ENCODE measurements around the gene ZMYM3.
A peak's percentile ranks its signal among the peaks of the same experiment; 100 is the strongest.

Gene ZMYM3

GRCh38 chrX:71256856-71257255, 2.9 kb upstream of the ZMYM3 start:
- TF ChIP-seq TSHZ2 (CRISPR knock-in tag; IDR thresholded peaks at IDR 0.05) (no peak), TOX (CRISPR knock-in tag; IDR thresholded peaks at IDR 0.05; ENCODE audit: borderline replicate concordance) (no peak), OSR1 (CRISPR knock-in tag; IDR thresholded peaks at IDR 0.05) (no peak), ZNF70 (CRISPR knock-in tag; IDR thresholded peaks at IDR 0.05) (no peak), ZNF565 (CRISPR knock-in tag; conservative IDR thresholded peaks at IDR 0.05; ENCODE audit: low read depth) (no peak), GLIS3 (CRISPR knock-in tag; IDR thresholded peaks at IDR 0.05) (no peak), ZC3H10 (CRISPR knock-in tag; IDR thresholded peaks at IDR 0.05) (no peak)
- no peak for ATAC-seq

GRCh38 chrX:71256051-71256450, 2.1 kb upstream of the ZMYM3 start:
- TF ChIP-seq ZC3H10 (CRISPR knock-in tag; IDR thresholded peaks at IDR 0.05): no peak
- no peak for TF ChIP-seq CSRNP3 (CRISPR knock-in tag; IDR thresholded peaks at IDR 0.05)
- TF ChIP-seq ZFP3 (CRISPR knock-in tag; IDR thresholded peaks at IDR 0.05): no peak
- TF ChIP-seq POU6F1 (CRISPR knock-in tag; IDR thresholded peaks at IDR 0.05; ENCODE audit: borderline replicate concordance, low read depth): no peak
- TF ChIP-seq OSR1 (CRISPR knock-in tag; IDR thresholded peaks at IDR 0.05): no peak
- TF ChIP-seq ZNF565 (CRISPR knock-in tag; conservative IDR thresholded peaks at IDR 0.05; ENCODE audit: low read depth): no peak
- no peak for TF ChIP-seq PATZ1 (CRISPR knock-in tag; IDR thresholded peaks at IDR 0.05; ENCODE audit: borderline replicate concordance)
- TF ChIP-seq ESRRG (CRISPR knock-in tag; IDR thresholded peaks at IDR 0.05): no peak
- TF ChIP-seq ZFP30 (CRISPR knock-in tag; IDR thresholded peaks at IDR 0.05): no peak
- TF ChIP-seq BACH2 (CRISPR knock-in tag; IDR thresholded peaks at IDR 0.05; ENCODE audit: borderline replicate concordance): no peak
- TF ChIP-seq CSDC2 (CRISPR knock-in tag; IDR thresholded peaks at IDR 0.05): no peak
- no peak for TF ChIP-seq ARNTL (CRISPR knock-in tag; IDR thresholded peaks at IDR 0.05; ENCODE audit: borderline replicate concordance, low read depth)
- no peak for TF ChIP-seq TCF4 (CRISPR knock-in tag; IDR thresholded peaks at IDR 0.05; ENCODE audit: borderline replicate concordance)
- no peak for TF ChIP-seq RARB (CRISPR knock-in tag; IDR thresholded peaks at IDR 0.05)
- TF ChIP-seq ISL1 (CRISPR knock-in tag; IDR thresholded peaks at IDR 0.05): no peak
- TF ChIP-seq PPARA (CRISPR knock-in tag; IDR thresholded peaks at IDR 0.05; ENCODE audit: borderline replicate concordance): no peak
- ATAC-seq: no peak

- TF ChIP-seq CSDC2 (CRISPR knock-in tag; IDR thresholded peaks at IDR 0.05) (no peak), ZNF70 (CRISPR knock-in tag; IDR thresholded peaks at IDR 0.05) (no peak), ESRRG (CRISPR knock-in tag; IDR thresholded peaks at IDR 0.05) (no peak), PATZ1 (CRISPR knock-in tag; IDR thresholded peaks at IDR 0.05; ENCODE audit: borderline replicate concordance) (no peak), ZNF565 (CRISPR knock-in tag; conservative IDR thresholded peaks at IDR 0.05; ENCODE audit: low read depth) (no peak), TCF4 (CRISPR knock-in tag; IDR thresholded peaks at IDR 0.05; ENCODE audit: borderline replicate concordance) (no peak), SNAI2 (CRISPR knock-in tag; IDR thresholded peaks at IDR 0.05) (no peak), ISL1 (CRISPR knock-in tag; IDR thresholded peaks at IDR 0.05) (no peak), CSRNP3 (CRISPR knock-in tag; IDR thresholded peaks at IDR 0.05) (no peak), GLIS3 (CRISPR knock-in tag; IDR thresholded peaks at IDR 0.05) (no peak)
- ATAC-seq: peak; percentile 3; the same call in 2 of the 3 replicates
These were observed 468 bp downstream of the ZMYM3 start for GRCh38 chrX:71253253-71254091.

Measured in SK-N-SH treated with all-trans-retinoic acid at 6 μM for 48 hours (cell line).